Measurements from ENCODE around the gene PDE8B.

Gene PDE8B

DNA sequence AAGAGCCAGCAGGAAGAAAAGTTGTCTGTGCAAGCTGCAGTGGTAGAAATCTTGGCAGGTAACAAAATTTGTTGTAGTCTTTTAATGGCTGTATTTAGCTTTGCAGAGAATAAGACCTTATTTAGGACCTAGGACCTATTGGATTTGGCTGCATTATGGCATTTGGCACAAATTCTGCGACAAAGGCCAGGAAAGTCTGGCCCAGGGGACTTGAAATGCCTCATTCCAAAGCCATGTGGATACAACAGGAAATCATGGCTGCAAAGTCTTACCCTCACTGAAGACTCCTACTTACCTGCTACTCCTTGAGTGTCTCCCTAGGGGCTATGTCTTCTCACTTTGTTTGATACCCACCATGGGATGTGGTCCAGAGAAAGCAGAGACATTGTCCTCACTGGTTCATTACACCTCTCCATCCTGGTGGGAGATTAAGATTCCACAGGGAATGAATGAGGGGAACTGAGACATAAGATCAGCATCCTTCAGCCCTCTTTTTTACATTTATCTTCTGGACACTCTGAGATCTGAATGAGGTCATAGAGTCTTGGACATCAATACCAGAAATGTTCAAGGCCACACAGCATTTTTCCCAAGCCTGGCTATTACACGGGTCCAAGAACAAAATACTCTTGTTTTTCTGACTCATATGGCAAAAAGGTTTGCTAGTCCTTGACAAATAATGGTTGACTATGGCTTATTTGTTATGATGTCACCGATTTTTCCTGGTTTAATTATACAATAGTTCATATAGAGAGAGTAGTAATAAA, 119.4 kb downstream of the PDE8B start:
- Histone ChIP-seq H3K4me3 (ENCODE audit: low read length) (no peak overlapping the region), H3K9ac (ENCODE audit: low read length) (no peak overlapping the region), H3K4me2 (ENCODE audit: low read length) (no peak overlapping the region), H3K4me1 (ENCODE audit: low read length) (no peaks in the 10 kb centered on the region), H3K79me2 (ENCODE audit: low read length) (no peaks in the 10 kb centered on the region), H3K27me3 (ENCODE audit: low read depth, low read length) (no peaks in the 10 kb centered on the region), H3K36me3 (replicated peaks; ENCODE audit: low read depth, low read length) (no peaks in the 10 kb centered on the region), H3K9me3 (ENCODE audit: insufficient read depth, low read length) (no peaks in the 10 kb centered on the region), H2AFZ (ENCODE audit: low read depth, low read length) (no peak overlapping the region), H3K27ac (ENCODE audit: low read length) (no peak overlapping the region), H4K20me1 (ENCODE audit: insufficient read depth, low read length) (no peaks in the 10 kb centered on the region)
- TF ChIP-seq EZH2phosphoT487 (IDR thresholded peaks at IDR 0.05; ENCODE audit: low read depth) = no peak
- TF ChIP-seq, protein P1, sequence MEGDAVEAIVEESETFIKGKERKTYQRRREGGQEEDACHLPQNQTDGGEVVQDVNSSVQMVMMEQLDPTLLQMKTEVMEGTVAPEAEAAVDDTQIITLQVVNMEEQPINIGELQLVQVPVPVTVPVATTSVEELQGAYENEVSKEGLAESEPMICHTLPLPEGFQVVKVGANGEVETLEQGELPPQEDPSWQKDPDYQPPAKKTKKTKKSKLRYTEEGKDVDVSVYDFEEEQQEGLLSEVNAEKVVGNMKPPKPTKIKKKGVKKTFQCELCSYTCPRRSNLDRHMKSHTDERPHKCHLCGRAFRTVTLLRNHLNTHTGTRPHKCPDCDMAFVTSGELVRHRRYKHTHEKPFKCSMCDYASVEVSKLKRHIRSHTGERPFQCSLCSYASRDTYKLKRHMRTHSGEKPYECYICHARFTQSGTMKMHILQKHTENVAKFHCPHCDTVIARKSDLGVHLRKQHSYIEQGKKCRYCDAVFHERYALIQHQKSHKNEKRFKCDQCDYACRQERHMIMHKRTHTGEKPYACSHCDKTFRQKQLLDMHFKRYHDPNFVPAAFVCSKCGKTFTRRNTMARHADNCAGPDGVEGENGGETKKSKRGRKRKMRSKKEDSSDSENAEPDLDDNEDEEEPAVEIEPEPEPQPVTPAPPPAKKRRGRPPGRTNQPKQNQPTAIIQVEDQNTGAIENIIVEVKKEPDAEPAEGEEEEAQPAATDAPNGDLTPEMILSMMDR (IDR thresholded peaks at IDR 0.05; ENCODE audit: low read depth, low read length) = no peak

DNA sequence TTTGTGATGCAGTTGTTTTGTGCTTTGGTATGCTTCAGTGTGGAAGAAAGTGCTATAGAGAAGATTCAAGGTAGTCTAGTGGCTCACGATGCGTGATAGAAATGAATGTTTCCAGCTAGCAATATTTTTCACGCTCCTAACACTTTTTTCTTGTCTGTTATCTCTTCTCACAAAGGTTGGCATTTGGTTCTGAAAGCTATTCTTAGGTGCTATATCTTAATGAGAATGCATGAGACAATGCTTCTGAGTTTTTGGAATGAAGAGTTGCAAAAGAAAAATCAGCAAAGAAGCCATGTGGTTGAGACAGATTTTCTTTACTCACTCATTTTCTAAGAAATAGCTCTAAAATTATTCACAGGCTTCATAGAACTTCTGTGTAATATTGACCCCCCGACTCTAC, 122.6 kb downstream of the PDE8B start:
- no peaks in the 10 kb centered on the region for H3K9me3 ChIP-seq (ENCODE audit: insufficient read depth, low read length)
- H3K36me3 ChIP-seq (replicated peaks; ENCODE audit: low read depth, low read length) = no peaks in the 10 kb centered on the region
- H3K27ac ChIP-seq (ENCODE audit: low read length) = no peak overlapping the region
- TF ChIP-seq EZH2phosphoT487 (IDR thresholded peaks at IDR 0.05; ENCODE audit: low read depth) = no peak
- TF ChIP-seq, protein P1 (IDR thresholded peaks at IDR 0.05; ENCODE audit: low read depth, low read length) = no peak
- no peaks in the 10 kb centered on the region for H3K4me1 ChIP-seq (ENCODE audit: low read length)
- H3K79me2 ChIP-seq (ENCODE audit: low read length) = no peaks in the 10 kb centered on the region
- no peak overlapping the region for H3K4me3 ChIP-seq (ENCODE audit: low read length)
- H3K9ac ChIP-seq (ENCODE audit: low read length) = no peak overlapping the region
- no peaks in the 10 kb centered on the region for H4K20me1 ChIP-seq (ENCODE audit: insufficient read depth, low read length)
- no peak overlapping the region for H2AFZ ChIP-seq (ENCODE audit: low read depth, low read length)
- no peaks in the 10 kb centered on the region for H3K27me3 ChIP-seq (ENCODE audit: low read depth, low read length)
- H3K4me2 ChIP-seq (ENCODE audit: low read length) = no peak overlapping the region

DNA sequence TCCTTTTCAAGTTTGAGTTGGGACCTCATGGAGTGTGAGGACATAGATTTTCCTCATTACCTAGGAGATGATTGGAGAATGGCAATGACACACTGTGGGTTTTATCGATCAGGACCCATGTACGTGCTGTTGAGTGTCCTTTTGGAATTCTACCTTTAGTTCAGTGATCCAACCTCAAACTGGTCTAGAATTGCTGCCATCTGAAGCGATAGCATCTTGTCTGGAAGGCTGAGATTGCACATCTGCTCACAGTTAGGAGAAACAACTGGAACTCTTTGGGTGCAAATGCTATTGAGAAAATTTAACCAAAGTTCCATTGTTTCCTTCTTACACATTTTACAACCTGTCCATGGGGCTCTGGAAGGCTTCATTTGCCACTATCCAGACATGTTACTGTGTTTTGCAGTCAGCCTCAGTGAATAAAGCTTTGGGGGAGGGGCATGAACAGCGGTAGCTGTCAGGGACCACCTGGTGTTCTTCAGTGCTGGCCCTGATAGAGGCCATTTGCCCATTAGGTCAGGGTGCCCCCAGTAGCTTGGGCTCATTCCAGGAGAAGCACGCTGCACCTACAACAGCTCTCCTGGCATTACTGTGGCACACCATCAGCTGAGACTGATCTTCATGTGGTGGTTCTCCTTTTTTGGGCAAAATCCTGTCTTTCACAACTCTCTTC, 123.1 kb downstream of the PDE8B start:
- H3K4me1 ChIP-seq (ENCODE audit: low read length) = no peaks in the 10 kb centered on the region
- H4K20me1 ChIP-seq (ENCODE audit: insufficient read depth, low read length) = no peaks in the 10 kb centered on the region
- no peaks in the 10 kb centered on the region for H3K79me2 ChIP-seq (ENCODE audit: low read length)
- H2AFZ ChIP-seq (ENCODE audit: low read depth, low read length) = no peak overlapping the region
- no peak overlapping the region for H3K4me2 ChIP-seq (ENCODE audit: low read length)
- no peak overlapping the region for H3K4me3 ChIP-seq (ENCODE audit: low read length)
- TF ChIP-seq EZH2phosphoT487 (IDR thresholded peaks at IDR 0.05; ENCODE audit: low read depth) = no peak
- TF ChIP-seq, protein P1 (IDR thresholded peaks at IDR 0.05; ENCODE audit: low read depth, low read length) = no peak
- no peaks in the 10 kb centered on the region for H3K27me3 ChIP-seq (ENCODE audit: low read depth, low read length)
- H3K9ac ChIP-seq (ENCODE audit: low read length) = no peak overlapping the region
- no peaks in the 10 kb centered on the region for H3K36me3 ChIP-seq (replicated peaks; ENCODE audit: low read depth, low read length)
- no peaks in the 10 kb centered on the region for H3K9me3 ChIP-seq (ENCODE audit: insufficient read depth, low read length)
- no peak overlapping the region for H3K27ac ChIP-seq (ENCODE audit: low read length)

DNA sequence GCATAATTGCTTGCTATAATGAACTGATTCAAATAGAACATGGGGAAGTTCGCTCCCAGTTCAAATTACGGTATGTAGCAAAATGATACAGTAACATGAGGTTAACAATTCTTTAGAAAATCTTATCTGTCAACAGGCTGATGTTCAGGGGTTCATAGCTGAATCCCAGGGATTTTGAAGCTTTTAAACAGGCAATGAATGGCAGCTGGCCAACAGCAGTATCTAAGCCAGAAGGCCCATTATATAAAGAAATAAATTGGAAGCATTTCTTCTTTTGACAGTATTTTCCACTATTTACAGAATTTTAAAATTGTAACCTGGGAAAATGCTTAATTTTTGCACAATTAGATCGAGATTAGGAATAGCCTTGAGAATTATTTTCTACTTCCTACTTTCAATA, 126.8 kb downstream of the PDE8B start:
- H3K4me1 ChIP-seq (ENCODE audit: low read length) = no peaks in the 10 kb centered on the region
- no peak overlapping the region for H3K27ac ChIP-seq (ENCODE audit: low read length)
- no peaks in the 10 kb centered on the region for H3K79me2 ChIP-seq (ENCODE audit: low read length)
- no peaks in the 10 kb centered on the region for H3K9me3 ChIP-seq (ENCODE audit: insufficient read depth, low read length)
- H2AFZ ChIP-seq (ENCODE audit: low read depth, low read length) = no peak overlapping the region
- no peaks in the 10 kb centered on the region for H4K20me1 ChIP-seq (ENCODE audit: insufficient read depth, low read length)
- TF ChIP-seq EZH2phosphoT487 (IDR thresholded peaks at IDR 0.05; ENCODE audit: low read depth) = no peak
- TF ChIP-seq, protein P1 (IDR thresholded peaks at IDR 0.05; ENCODE audit: low read depth, low read length) = no peak
- H3K4me2 ChIP-seq (ENCODE audit: low read length) = no peak overlapping the region
- H3K4me3 ChIP-seq (ENCODE audit: low read length) = no peak overlapping the region
- no peaks in the 10 kb centered on the region for H3K36me3 ChIP-seq (replicated peaks; ENCODE audit: low read depth, low read length)
- no peaks in the 10 kb centered on the region for H3K27me3 ChIP-seq (ENCODE audit: low read depth, low read length)
- no peak overlapping the region for H3K9ac ChIP-seq (ENCODE audit: low read length)
